SH-SY5Y (cell line): ENCODE results near the gene STK4.
A peak's percentile ranks its signal among the peaks of the same experiment; 100 is the strongest.

Experiments
- GATA2 ChIP-seq: IDR thresholded peaks from 2 replicates; pipeline ENCODE4 v1.6.1; 2011; ENCODE audit warnings: mild to moderate bottlenecking, low read depth, low read length
- GATA3 ChIP-seq: IDR thresholded peaks from 2 replicates; pipeline ENCODE4 v1.6.1; 2011; ENCODE audit warnings: low read depth, mild to moderate bottlenecking, low read length, moderate library complexity

STK4 gene

GRCh38 chr20:44966030-44966961, at the start of gene STK4:
Gene STK4 (plus strand): TSS chr20:44966512. CDS start chr20:44966569, 57 bp downstream.
- TF ChIP-seq GATA3: no peak
- no peak for TF ChIP-seq GATA2

GRCh38 chr20:44916586-44916985, 49.7 kb upstream of the STK4 start:
- TF ChIP-seq GATA2 (no peak), GATA3 (no peak)

- TF ChIP-seq GATA2: no peak
- TF ChIP-seq GATA3: no peak
Observed at GRCh38 chr20:44917399-44917798, 48.9 kb upstream of the STK4 start.

GRCh38 chr20:44918342-44918741, 48.0 kb upstream of the STK4 start:
- TF ChIP-seq GATA3 (no peak), GATA2 (no peak)

- no peak for TF ChIP-seq GATA2
- TF ChIP-seq GATA3: no peak
Observed at GRCh38 chr20:44918761-44919160, 47.6 kb upstream of the STK4 start.

- TF ChIP-seq GATA2 (no peak), GATA3 (no peak)
Observed at GRCh38 chr20:44921447-44921846, 44.9 kb upstream of the STK4 start.

- TF ChIP-seq GATA3 (no peak), GATA2 (peak; percentile 10; the same call in 1 of the 2 replicates)
Observed at GRCh38 chr20:44924541-44924940, 41.8 kb upstream of the STK4 start.

- no peak for TF ChIP-seq GATA2
- no peak for TF ChIP-seq GATA3
Observed at GRCh38 chr20:44928595-44928994, 37.7 kb upstream of the STK4 start.

GRCh38 chr20:44930517-44931168, 35.7 kb upstream of the STK4 start:
- no peak for TF ChIP-seq GATA2
- TF ChIP-seq GATA3: no peak

- no peak for TF ChIP-seq GATA2
- TF ChIP-seq GATA3: no peak
Observed at GRCh38 chr20:44931911-44932310, 34.4 kb upstream of the STK4 start.

GRCh38 chr20:44932916-44933315, 33.4 kb upstream of the STK4 start:
- no peak for TF ChIP-seq GATA2
- no peak for TF ChIP-seq GATA3

GRCh38 chr20:44936510-44936909, 29.8 kb upstream of the STK4 start:
- TF ChIP-seq GATA3 (no peak), GATA2 (no peak)

GRCh38 chr20:44938637-44939036, 27.7 kb upstream of the STK4 start:
- TF ChIP-seq GATA2 (no peak), GATA3 (no peak)

- no peak for TF ChIP-seq GATA2
Observed at GRCh38 chr20:44941120-44941691, 25.1 kb upstream of the STK4 start.
